Activated CD8-positive, alpha-beta memory T cell treated with anti-CD3 and anti-CD28 coated beads, Interleukin-2, amount 10 ng/mL, durations not matched to agents 7 days and 5 days (primary cell): ENCODE results near the gene PNLIPRP2. TPM values are rescaled to one million over a fixed set of nuclear protein-coding genes. Genes with fewer than 3 reads are reported as not detected.

Source experiments
- ATAC-seq: fragments of 150-1000 bp; cut with Tn5 transposase; one replicate; pipeline ENCODE4 v1.10.0; 2021; ENCODE audit warnings: moderate library complexity
- CTCF ChIA-PET: fragments of 350-600 bp; sonication (Branson Sonifier 250); formaldehyde crosslinking; loops from one replicate; lab custom pipeline; 2021; ENCODE audit warnings: antibody characterized with exemption; lab: Charles Lee
- DNase-seq: peaks from one replicate; pipeline ENCODE4 v3.0.0-alpha.2; 2020
- H3K27ac Mint-ChIP-seq: one replicate; pipeline ENCODE4 v1.8.0; 2021; ENCODE audit warnings: mild to moderate bottlenecking, mixed read lengths
- H3K27me3 Mint-ChIP-seq: one replicate; pipeline ENCODE4 v1.8.0; 2021; ENCODE audit warnings: mixed read lengths
- H3K36me3 Mint-ChIP-seq: one replicate; pipeline ENCODE4 v1.8.0; 2021; ENCODE audit warnings: mild to moderate bottlenecking, mixed read lengths
- H3K4me1 Mint-ChIP-seq: one replicate; pipeline ENCODE4 v1.8.0; 2021; ENCODE audit warnings: mixed read lengths
- H3K4me3 Mint-ChIP-seq: one replicate; pipeline ENCODE4 v1.8.0; 2021; ENCODE audit warnings: mild to moderate bottlenecking, moderate library complexity, mixed read lengths
- H3K9me3 Mint-ChIP-seq: one replicate; pipeline ENCODE4 v1.8.0; 2022; ENCODE audit warnings: low read depth, mixed read lengths
- total RNA-seq, 2 experiments: library from RNA; stranded (reverse); gene quantifications; one replicate each; pipeline ENCODE4 v1.2.3, GENCODE V29; 2021

Gene PNLIPRP2
- total RNA-seq, 2 experiments from 2014 or later = not detected

GRCh38 chr10:116625845-116626244 lies 5.1 kb downstream of the PNLIPRP2 start:
- DNase-seq (no peak), ATAC-seq (no peak)
- no peaks in the 10 kb centered on the region for H3K36me3 Mint-ChIP-seq
- CTCF ChIA-PET = no interaction called here
- H3K4me3 Mint-ChIP-seq = no peak overlapping the region
- no peak overlapping the region for H3K27ac Mint-ChIP-seq
- H3K9me3 Mint-ChIP-seq = no peaks in the 10 kb centered on the region
- H3K27me3 Mint-ChIP-seq = peaks cover 3% of the 10 kb centered on the region
- no peaks in the 10 kb centered on the region for H3K4me1 Mint-ChIP-seq

DNA sequence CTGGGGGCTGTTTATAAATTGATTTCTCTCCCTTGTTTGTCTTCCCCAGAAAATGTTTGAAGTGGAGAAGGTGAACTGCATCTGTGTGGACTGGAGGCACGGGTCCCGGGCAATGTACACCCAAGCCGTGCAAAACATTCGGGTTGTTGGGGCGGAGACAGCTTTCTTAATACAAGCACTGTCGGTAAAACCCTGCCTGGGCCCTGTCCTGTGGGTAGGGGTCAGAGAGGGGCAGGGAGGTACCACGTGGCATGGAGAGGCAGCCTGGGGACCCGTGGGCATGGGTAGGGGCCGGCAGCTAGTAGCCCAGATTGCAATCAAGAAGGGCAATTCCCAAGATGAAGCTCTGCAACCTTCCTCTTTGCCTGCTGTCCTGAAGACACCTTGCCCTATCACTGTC lies 6.1 kb downstream of the PNLIPRP2 start:
- no peak for DNase-seq
- no peak for ATAC-seq
- H3K27me3 Mint-ChIP-seq = peaks cover 3% of the 10 kb centered on the region
- no peaks in the 10 kb centered on the region for H3K36me3 Mint-ChIP-seq
- no peaks in the 10 kb centered on the region for H3K9me3 Mint-ChIP-seq
- no peaks in the 10 kb centered on the region for H3K4me1 Mint-ChIP-seq
- CTCF ChIA-PET = no interaction called here
- H3K4me3 Mint-ChIP-seq = no peak overlapping the region
- H3K27ac Mint-ChIP-seq = no peak overlapping the region

- Mint-ChIP-seq H3K36me3 (no peaks in the 10 kb centered on the region), H3K27me3 (peaks cover 3% of the 10 kb centered on the region), H3K4me3 (no peak overlapping the region), H3K27ac (no peak overlapping the region), H3K9me3 (no peaks in the 10 kb centered on the region), H3K4me1 (no peaks in the 10 kb centered on the region)
- CTCF ChIA-PET = interaction anchor here (0.9 kb wide), 1 partner anchor 161 kb away, joined by 3 read pairs; no protein-coding TSS in a partner anchor
- ATAC-seq (no peak), DNase-seq (no peak)
These were observed 6.7 kb downstream of the PNLIPRP2 start for GRCh38 chr10:116627386-116627933.

DNA sequence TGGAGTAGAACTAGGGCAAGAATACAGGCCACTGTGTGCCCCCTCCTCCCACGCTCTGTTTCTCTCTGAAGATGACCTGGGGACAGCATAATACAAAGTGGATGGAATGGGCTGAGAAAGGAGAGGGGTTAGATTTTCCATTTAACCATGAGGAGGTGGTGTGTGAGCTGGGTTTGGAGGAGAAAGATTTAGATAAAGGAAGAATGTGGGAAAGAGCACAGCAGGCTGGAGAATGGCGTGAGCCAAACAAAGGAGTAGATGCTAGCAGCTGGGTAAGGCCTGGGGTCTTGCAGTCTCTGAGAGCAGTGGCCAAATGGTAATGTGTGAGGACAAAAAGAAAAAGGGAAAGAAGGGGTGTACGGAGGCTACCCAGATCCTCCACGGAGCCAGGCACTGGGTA lies 8.6 kb downstream of the PNLIPRP2 start:
- H3K27me3 Mint-ChIP-seq = peaks cover 3% of the 10 kb centered on the region
- no peak overlapping the region for H3K4me3 Mint-ChIP-seq
- no peaks in the 10 kb centered on the region for H3K36me3 Mint-ChIP-seq
- H3K9me3 Mint-ChIP-seq = no peaks in the 10 kb centered on the region
- H3K4me1 Mint-ChIP-seq = no peaks in the 10 kb centered on the region
- CTCF ChIA-PET = no interaction called here
- DNase-seq (no peak), ATAC-seq (no peak)
- no peak overlapping the region for H3K27ac Mint-ChIP-seq

DNA sequence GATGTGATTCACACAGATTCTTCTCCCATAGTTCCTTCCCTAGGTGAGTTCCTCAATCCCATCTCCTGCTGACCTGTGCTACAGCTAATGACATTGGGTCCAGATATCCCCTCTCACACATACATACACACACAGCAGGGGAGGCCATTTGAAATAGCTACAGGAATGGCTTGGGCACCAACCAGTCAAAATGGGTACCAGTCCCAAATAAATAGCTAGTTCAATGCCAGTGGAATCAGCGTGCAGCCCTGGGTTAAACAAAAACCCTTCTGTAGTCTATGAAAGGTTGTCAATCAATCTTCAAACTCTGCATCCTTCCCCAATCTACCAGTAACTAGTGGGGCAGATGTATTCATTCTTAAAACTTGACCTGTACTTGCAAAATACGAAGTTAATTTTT lies 9.3 kb downstream of the PNLIPRP2 start:
- Mint-ChIP-seq H3K27ac (no peak overlapping the region), H3K4me3 (no peak overlapping the region), H3K27me3 (peaks cover 3% of the 10 kb centered on the region), H3K9me3 (no peaks in the 10 kb centered on the region), H3K4me1 (no peaks in the 10 kb centered on the region), H3K36me3 (no peaks in the 10 kb centered on the region)
- DNase-seq (no peak), ATAC-seq (no peak)
- CTCF ChIA-PET = no interaction called here

GRCh38 chr10:116631871-116632295 lies 11.1 kb downstream of the PNLIPRP2 start:
- CTCF ChIA-PET = no interaction called here
- H3K4me1 Mint-ChIP-seq = no peaks in the 10 kb centered on the region
- no peaks in the 10 kb centered on the region for H3K27me3 Mint-ChIP-seq

GRCh38 chr10:116632596-116633215 lies 12.0 kb downstream of the PNLIPRP2 start:
- no peaks in the 10 kb centered on the region for H3K36me3 Mint-ChIP-seq
- H3K4me3 Mint-ChIP-seq = no peak overlapping the region
- CTCF ChIA-PET = no interaction called here
- H3K4me1 Mint-ChIP-seq = no peaks in the 10 kb centered on the region
- ATAC-seq (no peak), DNase-seq (no peak)
- no peaks in the 10 kb centered on the region for H3K9me3 Mint-ChIP-seq
- H3K27me3 Mint-ChIP-seq = no peaks in the 10 kb centered on the region
- H3K27ac Mint-ChIP-seq = no peak overlapping the region

More at GRCh38 chr10:116631871-116632295, 11.1 kb downstream of the PNLIPRP2 start:
- ATAC-seq (no peak), DNase-seq (no peak)
- H3K9me3 Mint-ChIP-seq = no peaks in the 10 kb centered on the region
- H3K4me3 Mint-ChIP-seq = no peak overlapping the region
- H3K36me3 Mint-ChIP-seq = no peaks in the 10 kb centered on the region
- no peak overlapping the region for H3K27ac Mint-ChIP-seq

DNA sequence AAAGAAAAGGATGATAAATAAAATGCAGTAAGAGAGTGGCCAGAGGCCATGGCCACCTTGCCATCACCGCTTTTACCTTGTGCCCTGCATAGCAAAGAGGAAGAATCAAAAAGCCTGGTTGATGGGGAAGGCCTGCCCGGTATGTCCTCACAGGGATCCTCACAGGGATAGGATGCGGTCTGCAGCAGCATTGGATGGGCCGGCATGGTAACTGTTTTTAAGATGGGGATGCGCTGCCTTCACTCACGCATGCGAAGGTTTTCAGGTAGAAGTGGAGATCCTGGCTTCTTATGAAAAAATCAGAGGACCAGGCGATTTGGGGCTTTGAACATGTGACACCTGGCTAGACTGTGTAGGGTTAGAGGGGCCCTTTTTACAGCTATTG lies 12.5 kb downstream of the PNLIPRP2 start:
- Mint-ChIP-seq H3K27me3 (no peaks in the 10 kb centered on the region), H3K36me3 (no peaks in the 10 kb centered on the region), H3K9me3 (no peaks in the 10 kb centered on the region), H3K4me3 (no peak overlapping the region), H3K27ac (no peak overlapping the region), H3K4me1 (no peaks in the 10 kb centered on the region)
- no peak for ATAC-seq
- no peak for DNase-seq
- CTCF ChIA-PET = no interaction called here

DNA sequence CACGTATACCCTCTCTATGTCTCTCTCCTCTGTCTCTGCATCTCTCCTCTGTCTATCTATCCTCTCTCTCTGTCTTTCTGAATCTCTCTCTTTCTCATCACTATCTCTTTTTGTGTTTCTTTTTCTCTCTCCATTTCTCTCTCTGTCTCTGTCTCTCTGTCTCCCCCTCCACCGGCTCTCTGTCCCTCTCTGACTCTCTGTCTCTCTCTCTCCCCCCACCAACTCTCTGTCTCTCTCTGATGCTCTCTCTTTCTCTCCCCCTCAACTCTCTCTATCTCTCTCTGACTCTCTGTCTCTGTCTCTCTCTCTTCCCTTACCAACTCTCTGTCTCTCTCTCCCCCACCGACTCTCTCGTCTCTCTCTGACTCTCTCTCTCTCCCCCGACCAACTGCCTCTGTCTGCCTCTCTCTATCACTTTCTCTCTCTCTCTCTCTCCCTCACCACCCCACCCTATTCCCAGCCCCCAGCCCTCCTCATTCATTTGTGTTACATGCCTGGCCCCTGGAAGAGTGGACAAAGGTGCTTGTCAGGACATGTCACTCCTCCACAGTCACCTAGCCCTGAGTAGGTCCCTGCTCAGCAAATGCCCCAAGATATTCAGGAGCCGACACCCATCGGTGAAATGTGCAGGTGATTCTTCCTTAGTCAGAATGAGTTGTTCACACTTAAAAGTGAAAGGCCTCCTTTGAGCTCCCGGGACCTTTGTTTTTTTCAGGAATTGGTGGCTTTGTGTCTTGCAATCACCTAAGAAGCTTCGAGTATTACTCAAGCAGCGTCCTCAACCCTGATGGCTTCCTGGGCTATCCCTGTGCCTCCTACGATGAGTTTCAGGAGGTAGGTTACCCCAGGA lies 13.6 kb downstream of the PNLIPRP2 start:
- Mint-ChIP-seq H3K4me1 (no peaks in the 10 kb centered on the region), H3K9me3 (no peaks in the 10 kb centered on the region), H3K27ac (no peak overlapping the region), H3K36me3 (no peaks in the 10 kb centered on the region), H3K27me3 (no peaks in the 10 kb centered on the region), H3K4me3 (no peak overlapping the region)
- no peak for ATAC-seq
- CTCF ChIA-PET = no interaction called here
- no peak for DNase-seq

DNA sequence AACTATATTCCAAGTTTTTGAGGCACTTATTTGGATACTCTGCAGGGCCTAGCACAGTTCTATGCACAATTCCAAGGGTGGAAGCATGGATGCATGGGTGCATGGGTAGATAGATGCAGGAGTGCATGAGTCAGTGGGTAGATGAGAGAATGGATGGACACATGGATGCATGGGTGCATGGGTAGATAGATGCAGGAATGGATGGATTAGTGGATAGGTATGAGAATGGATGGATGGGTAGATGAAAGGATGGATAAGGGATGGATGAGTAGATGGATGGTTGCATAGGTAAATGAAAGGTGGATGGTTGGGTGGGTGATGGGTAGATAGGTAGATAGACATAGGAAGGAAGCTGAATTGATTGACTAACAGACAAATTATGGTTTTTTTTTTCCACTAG lies 15.6 kb downstream of the PNLIPRP2 start:
- Mint-ChIP-seq H3K4me3 (no peak overlapping the region), H3K27ac (no peak overlapping the region), H3K4me1 (no peaks in the 10 kb centered on the region), H3K27me3 (no peaks in the 10 kb centered on the region), H3K9me3 (peaks cover 2% of the 10 kb centered on the region), H3K36me3 (no peaks in the 10 kb centered on the region)
- DNase-seq = no peak
- CTCF ChIA-PET = no interaction called here
- ATAC-seq = no peak

DNA sequence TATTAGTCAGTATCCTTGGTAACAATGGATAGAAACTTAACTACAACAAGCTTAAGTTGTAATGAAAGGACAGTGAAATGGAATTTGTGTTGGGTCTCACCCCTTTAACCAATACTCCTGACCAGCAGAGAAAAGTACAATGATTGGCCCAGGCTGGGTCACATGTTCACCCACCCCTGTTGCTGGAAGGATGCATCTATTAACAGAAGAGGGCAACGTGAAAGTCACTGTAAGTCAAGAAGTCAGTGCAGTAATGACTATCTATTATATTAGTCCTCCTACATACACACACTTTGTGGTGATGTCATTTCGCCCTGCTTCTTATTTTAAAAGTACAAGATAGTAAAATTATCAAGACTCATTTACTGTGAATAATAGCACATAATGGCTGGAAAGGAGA lies 16.2 kb downstream of the PNLIPRP2 start:
- DNase-seq (no peak), ATAC-seq (no peak)
- CTCF ChIA-PET = no interaction called here
- Mint-ChIP-seq H3K9me3 (peaks cover 2% of the 10 kb centered on the region), H3K4me1 (no peaks in the 10 kb centered on the region), H3K4me3 (no peak overlapping the region), H3K36me3 (no peaks in the 10 kb centered on the region), H3K27ac (no peak overlapping the region), H3K27me3 (no peaks in the 10 kb centered on the region)

- no peak for DNase-seq
- no peaks in the 10 kb centered on the region for H3K27me3 Mint-ChIP-seq
- CTCF ChIA-PET = no interaction called here
- no peak overlapping the region for H3K27ac Mint-ChIP-seq
- no peaks in the 10 kb centered on the region for H3K36me3 Mint-ChIP-seq
- H3K4me3 Mint-ChIP-seq = no peak overlapping the region
- no peaks in the 10 kb centered on the region for H3K4me1 Mint-ChIP-seq
- no peak for ATAC-seq
- H3K9me3 Mint-ChIP-seq = peaks cover 2% of the 10 kb centered on the region
These were observed 17.1 kb downstream of the PNLIPRP2 start for GRCh38 chr10:116637830-116638229.

DNA sequence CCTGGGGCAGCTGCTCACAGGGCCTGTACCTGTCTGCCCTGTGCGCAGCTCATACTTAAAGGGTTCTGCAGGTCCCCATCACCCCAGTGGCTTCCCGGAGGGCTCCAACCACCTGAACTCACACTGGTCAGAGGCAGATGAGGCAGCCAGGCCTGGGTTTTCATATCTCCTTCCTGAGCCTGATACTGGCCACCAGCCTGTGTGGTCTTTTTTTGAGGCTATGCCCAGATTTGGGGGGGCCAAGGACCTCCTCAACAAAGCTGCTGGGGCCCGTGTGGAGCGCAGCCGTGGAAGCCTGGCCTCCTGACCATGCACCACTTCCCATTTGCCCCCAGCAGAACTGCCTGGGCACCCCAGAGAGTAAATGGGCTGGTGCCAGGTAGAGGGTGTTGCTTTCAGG lies 25.7 kb downstream of the PNLIPRP2 start:
- CTCF ChIA-PET = no interaction called here
- Mint-ChIP-seq H3K27ac (no peak overlapping the region), H3K4me1 (no peaks in the 10 kb centered on the region), H3K27me3 (no peaks in the 10 kb centered on the region), H3K36me3 (no peaks in the 10 kb centered on the region), H3K9me3 (peaks cover 1% of the 10 kb centered on the region), H3K4me3 (no peak overlapping the region)
- ATAC-seq = no peak
- no peak for DNase-seq

DNA sequence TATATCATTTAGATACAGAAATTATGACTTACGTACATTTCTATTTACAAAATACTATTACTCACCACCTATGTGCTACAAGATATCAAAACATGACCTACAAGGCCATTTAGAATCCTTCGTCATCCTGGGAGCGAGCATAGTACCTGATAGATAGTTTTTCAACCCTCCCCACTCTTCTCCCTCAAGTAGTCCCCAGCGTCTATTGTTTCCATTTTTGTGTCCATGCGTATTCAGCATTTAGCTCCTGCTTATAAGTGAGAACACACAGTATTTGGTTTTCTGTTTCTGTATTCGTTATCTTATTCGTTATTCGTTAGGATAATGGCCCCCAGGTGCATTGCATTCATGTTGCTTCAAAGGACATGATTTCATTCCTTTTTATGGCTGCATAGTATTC lies 28.1 kb downstream of the PNLIPRP2 start:
- ATAC-seq (no peak), DNase-seq (no peak)
- no peaks in the 10 kb centered on the region for H3K36me3 Mint-ChIP-seq
- peaks cover 1% of the 10 kb centered on the region for H3K9me3 Mint-ChIP-seq
- H3K27ac Mint-ChIP-seq = no peak overlapping the region
- no peaks in the 10 kb centered on the region for H3K4me1 Mint-ChIP-seq
- H3K4me3 Mint-ChIP-seq = no peak overlapping the region
- no peaks in the 10 kb centered on the region for H3K27me3 Mint-ChIP-seq
- CTCF ChIA-PET = no interaction called here
